Uterus (tissue), 4 donors: ENCODE measurements around the gene AMOTL1. TPM values are rescaled to one million over a fixed set of nuclear protein-coding genes. Genes with fewer than 3 reads are reported as not detected.

Experiments used
- DNase-seq, 2 donors: peaks; one replicate each; pipeline ENCODE4 v3.0.0-alpha.2; 2019 to 2020
- H3K27ac ChIP-seq, 2 donors: fragments of 200-600 bp; sonication (generic); 1 replicate in 1 of 2; 2 replicates in 1 of 2; pipeline ENCODE4 v1.5.1; 2016 to 2018
- H3K27me3 ChIP-seq, 2 donors: fragments of 200-600 bp; sonication (generic); one replicate each; pipeline ENCODE4 v1.5.1; 2018 to 2019; ENCODE audit warnings: control low read depth in 1 of 2
- H3K36me3 ChIP-seq, 2 donors: fragments of 200-600 bp; sonication (generic); one replicate each; pipeline ENCODE4 v1.5.1; 2019; ENCODE audit warnings: control low read depth in 1 of 2
- H3K4me1 ChIP-seq, 2 donors: fragments of 200-600 bp; sonication (generic); one replicate each; pipeline ENCODE4 v1.5.1; 2018 to 2019; ENCODE audit warnings: control low read depth in 1 of 2
- H3K4me3 ChIP-seq, 2 donors: fragments of 200-600 bp; sonication (generic); 1 replicate in 1 of 2; 2 replicates in 1 of 2; pipeline ENCODE4 v1.5.1; 2018 to 2019; ENCODE audit warnings: mild to moderate bottlenecking in 1 of 2
- H3K9me3 ChIP-seq, 2 donors: fragments of 200-600 bp; sonication (generic); one replicate each; pipeline ENCODE4 v1.5.1; 2019; ENCODE audit warnings: control low read depth in 1 of 2
- CTCF ChIP-seq, 4 experiments: fragments of 200-600 bp in 2 of 4; fragments of 450-650 bp in 2 of 4; sonication (generic) in 2 of 4; IDR thresholded peaks; one replicate each; pipeline ENCODE4 v1.5.1; 2016 to 2019; ENCODE audit warnings: antibody characterized with exemption in 4 of 4, mild to moderate bottlenecking in 2 of 4, moderate library complexity in 1 of 4
- POLR2A ChIP-seq, 2 donors: fragments of 450-650 bp; IDR thresholded peaks; one replicate each; pipeline ENCODE4 v1.6.1; 2016; ENCODE audit warnings: antibody characterized with exemption in 2 of 2, mild to moderate bottlenecking in 1 of 2, moderate library complexity in 1 of 2
- intact Hi-C: fragments of 100-400 bp; cut with DNase I; formaldehyde crosslinking; loops from one replicate; pipeline ENCODE4 v1.15.1; 2023; ENCODE audit warnings: low total_unique reads
- total RNA-seq, 4 donors: library from RNA; depleted of rRNA in 3 of 4; stranded (reverse); fragments of >200 nt in 3 of 4; gene quantifications; one replicate each; pipeline versions ENCODE4 v1.1.0 to v1.2.4, GENCODE V29; 2014 to 2023
- donor health status: DM: yes; HTN: yes; CAD: no.

AMOTL1 gene
- total RNA-seq, 4 donors from 2014 or later = 20.6 to 107 (median 41.5) TPM

- intact Hi-C loops = no loop called here
- no peak for TF ChIP-seq POLR2A (IDR thresholded peaks at IDR 0.05)
- no peak for TF ChIP-seq CTCF (IDR thresholded peaks at IDR 0.05)
- Histone ChIP-seq H3K4me1 (no peaks in the 10 kb centered on the region), H3K27ac (no peak overlapping the region), H3K27me3 (no peaks in the 10 kb centered on the region), H3K36me3 (no peaks in the 10 kb centered on the region), H3K9me3 (no peaks in the 10 kb centered on the region), H3K4me3 (no peak overlapping the region)
- no peak for DNase-seq
Observed at GRCh38 chr11:94759522-94759921, 8.6 kb upstream of the AMOTL1 start.

GRCh38 chr11:94760296-94760695 is 7.9 kb upstream of the AMOTL1 start:
- no peak overlapping the region for H3K27ac ChIP-seq
- no peaks in the 10 kb centered on the region for H3K36me3 ChIP-seq
- no peak overlapping the region for H3K4me3 ChIP-seq
- intact Hi-C loops = no loop called here
- no peaks in the 10 kb centered on the region for H3K4me1 ChIP-seq
- no peak for DNase-seq
- no peaks in the 10 kb centered on the region for H3K27me3 ChIP-seq
- H3K9me3 ChIP-seq = no peaks in the 10 kb centered on the region
- no peak for TF ChIP-seq CTCF (IDR thresholded peaks at IDR 0.05)

DNA sequence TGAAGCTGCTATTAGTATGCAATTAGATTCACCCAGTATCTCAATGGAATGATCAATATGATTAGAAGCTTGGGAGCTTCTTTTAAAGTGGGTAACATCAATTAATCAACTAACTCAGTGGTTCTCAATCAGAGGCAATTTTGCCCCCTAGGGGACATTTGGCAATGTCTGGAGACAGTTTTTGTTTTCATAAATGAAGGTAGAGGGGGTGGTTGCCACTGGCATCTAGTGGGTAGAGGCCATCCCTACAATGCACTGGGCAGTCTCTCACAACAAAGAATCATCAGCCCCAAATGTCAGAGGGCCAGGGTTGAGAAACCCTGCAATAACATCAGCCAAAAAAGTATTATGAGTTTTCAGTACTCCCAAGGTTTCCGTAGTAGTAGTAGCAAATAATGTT is 5.9 kb upstream of the AMOTL1 start:
- TF ChIP-seq POLR2A (IDR thresholded peaks at IDR 0.05) (no peak), CTCF (IDR thresholded peaks at IDR 0.05) (peak in 1 of 4 experiments; percentile 22)
- peaks cover 0 to under 1% of the 10 kb centered on the region in 2 donors for H3K4me1 ChIP-seq
- H3K27ac ChIP-seq = no peak overlapping the region
- H3K9me3 ChIP-seq = no peaks in the 10 kb centered on the region
- no peaks in the 10 kb centered on the region for H3K27me3 ChIP-seq
- intact Hi-C loops = no loop called here
- no peak for DNase-seq
- no peaks in the 10 kb centered on the region for H3K36me3 ChIP-seq
- no peak overlapping the region for H3K4me3 ChIP-seq

- H3K27ac ChIP-seq = no peak overlapping the region
- H3K4me1 ChIP-seq = peaks cover 0 to 3% of the 10 kb centered on the region in 2 donors
- no peaks in the 10 kb centered on the region for H3K27me3 ChIP-seq
- intact Hi-C loops = no loop called here
- H3K4me3 ChIP-seq = no peak overlapping the region
- H3K9me3 ChIP-seq = no peaks in the 10 kb centered on the region
- no peak for TF ChIP-seq CTCF (IDR thresholded peaks at IDR 0.05)
- TF ChIP-seq POLR2A (IDR thresholded peaks at IDR 0.05) = no peak
- DNase-seq = no peak
- H3K36me3 ChIP-seq = no peaks in the 10 kb centered on the region
Observed at GRCh38 chr11:94762995-94763394, 5.2 kb upstream of the AMOTL1 start.

DNA sequence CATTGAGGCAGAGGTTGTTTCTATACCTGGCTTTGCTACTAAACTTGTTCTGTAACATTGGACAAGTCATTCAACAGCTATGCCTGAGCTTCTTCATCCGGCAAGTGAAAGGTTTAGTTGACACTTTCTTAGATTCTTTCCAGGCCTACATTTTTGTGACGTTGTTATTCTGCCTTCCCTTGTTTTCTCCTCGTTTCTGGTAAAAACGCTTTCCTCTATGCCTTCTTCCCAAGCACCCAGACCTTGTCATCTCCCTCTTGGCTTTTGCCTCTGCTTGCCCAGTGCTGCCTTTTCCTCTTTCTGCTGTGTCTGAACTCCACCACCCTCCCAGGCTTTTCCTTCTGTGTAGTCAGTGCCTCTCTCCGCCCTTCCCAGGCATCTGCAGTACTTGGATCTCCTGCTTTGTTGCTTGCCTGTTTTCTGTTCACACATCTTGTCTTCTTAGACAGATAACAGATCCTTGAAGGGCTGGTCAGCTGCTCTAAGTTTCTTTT is 1.4 kb upstream of the AMOTL1 start:
- intact Hi-C loops = no loop called here
- H3K36me3 ChIP-seq = no peaks in the 10 kb centered on the region
- H3K4me1 ChIP-seq = peaks cover 0 to 3% of the 10 kb centered on the region in 2 donors
- H3K27me3 ChIP-seq = no peaks in the 10 kb centered on the region
- H3K4me3 ChIP-seq = no peak overlapping the region
- no peaks in the 10 kb centered on the region for H3K9me3 ChIP-seq
- H3K27ac ChIP-seq = peak overlapping the region; percentile 94 to 96
- no peak for TF ChIP-seq CTCF (IDR thresholded peaks at IDR 0.05)
- no peak for TF ChIP-seq POLR2A (IDR thresholded peaks at IDR 0.05)
- peak in 1 of 2 donors; percentile 37 for DNase-seq
